Erythroblast (primary cell): ENCODE results near the gene NGFR.

Experiments
- DNase-seq, 2 experiments: peaks; one replicate each; lab custom pipeline; 2025; lab: John Stamatoyannopoulos, UW
- GATA1 ChIP-seq: IDR thresholded peaks from 2 replicates; pipeline ENCODE4 v1.6.1; 2011; ENCODE audit warnings: low read depth, mild to moderate bottlenecking, control low read depth, low read length, moderate library complexity
- POLR2A ChIP-seq: IDR thresholded peaks from 2 replicates; pipeline ENCODE4 v1.6.1; 2011; ENCODE audit warnings: mild to moderate bottlenecking, low read length

The NGFR gene

DNA sequence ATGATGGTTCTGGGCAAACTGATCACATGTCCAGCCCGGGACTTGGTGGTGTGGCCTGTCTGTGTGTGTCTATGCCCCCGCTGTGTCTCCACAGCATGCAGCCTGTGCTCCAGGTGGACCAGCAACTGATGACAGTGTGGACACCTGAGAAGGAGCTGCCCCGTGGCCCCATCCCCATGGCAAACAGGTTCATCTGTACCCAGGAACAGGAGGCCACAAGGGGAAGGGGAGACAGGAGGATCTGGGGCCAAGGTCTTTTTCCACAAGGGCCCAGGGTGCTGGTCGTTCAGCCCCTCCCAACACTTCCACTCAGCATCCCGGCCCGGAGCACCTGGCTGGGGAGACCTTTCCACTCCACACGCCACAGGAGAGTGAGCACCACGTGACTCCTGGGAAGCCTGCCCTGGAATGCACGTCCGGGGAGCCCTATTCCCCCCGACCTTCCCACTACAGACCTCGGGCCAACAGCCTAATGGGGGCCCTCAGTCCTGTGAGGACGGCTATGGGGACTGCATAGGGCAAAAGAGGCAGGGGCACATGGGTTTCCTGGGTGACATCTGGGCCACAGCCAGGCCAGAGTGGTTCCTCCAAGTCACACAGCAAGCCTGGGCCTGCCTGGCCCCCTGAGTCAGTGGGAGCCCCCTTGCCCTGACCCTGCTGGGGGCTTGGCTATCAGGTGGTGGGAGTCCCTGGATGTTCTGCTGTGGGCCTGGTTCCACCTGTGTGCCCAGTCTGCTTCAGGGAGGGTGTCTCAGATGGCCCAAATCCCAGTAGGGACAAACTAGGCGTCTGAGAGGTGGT, 59.8 kb downstream of the NGFR start:
- TF ChIP-seq GATA1 (no peak), POLR2A (no peak)
- DNase-seq = no peak

DNA sequence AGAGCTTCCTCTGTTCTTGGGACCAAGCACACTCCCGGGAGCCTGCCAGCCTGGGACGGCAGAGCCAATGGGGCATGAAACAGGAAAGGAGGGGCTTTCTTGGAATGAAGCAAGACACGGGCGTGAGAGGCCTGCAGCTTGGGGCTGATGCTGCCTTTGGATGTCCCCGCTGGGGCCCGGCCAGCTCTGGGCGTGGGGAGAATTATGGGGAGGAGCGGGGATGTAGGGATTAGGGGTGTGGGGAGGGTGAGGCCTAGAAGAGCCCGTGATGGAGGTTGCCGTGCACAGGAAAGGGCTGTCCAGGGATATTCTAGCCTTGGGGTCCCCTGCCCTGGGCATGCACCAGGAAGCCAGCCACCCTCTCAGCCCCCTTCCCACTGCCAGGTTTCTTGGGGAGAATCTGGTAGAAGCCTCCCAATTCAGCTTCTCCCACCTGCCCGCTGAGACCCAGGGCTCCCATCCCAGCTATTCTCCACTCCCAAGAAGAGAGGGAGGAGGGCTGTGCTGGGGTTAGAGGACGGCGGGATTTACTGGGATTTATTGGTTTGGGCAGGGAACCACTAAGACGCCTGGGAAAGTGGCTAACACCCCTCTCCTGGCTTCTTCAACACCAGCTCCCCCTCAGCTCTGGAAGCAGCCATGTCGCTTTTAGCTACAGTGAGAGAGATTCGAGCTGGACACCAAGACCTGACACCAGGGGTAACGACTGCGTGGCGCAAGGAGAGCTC, 60.6 kb downstream of the NGFR start:
- TF ChIP-seq GATA1 = no peak
- no peak for TF ChIP-seq POLR2A
- DNase-seq = no peak

DNA sequence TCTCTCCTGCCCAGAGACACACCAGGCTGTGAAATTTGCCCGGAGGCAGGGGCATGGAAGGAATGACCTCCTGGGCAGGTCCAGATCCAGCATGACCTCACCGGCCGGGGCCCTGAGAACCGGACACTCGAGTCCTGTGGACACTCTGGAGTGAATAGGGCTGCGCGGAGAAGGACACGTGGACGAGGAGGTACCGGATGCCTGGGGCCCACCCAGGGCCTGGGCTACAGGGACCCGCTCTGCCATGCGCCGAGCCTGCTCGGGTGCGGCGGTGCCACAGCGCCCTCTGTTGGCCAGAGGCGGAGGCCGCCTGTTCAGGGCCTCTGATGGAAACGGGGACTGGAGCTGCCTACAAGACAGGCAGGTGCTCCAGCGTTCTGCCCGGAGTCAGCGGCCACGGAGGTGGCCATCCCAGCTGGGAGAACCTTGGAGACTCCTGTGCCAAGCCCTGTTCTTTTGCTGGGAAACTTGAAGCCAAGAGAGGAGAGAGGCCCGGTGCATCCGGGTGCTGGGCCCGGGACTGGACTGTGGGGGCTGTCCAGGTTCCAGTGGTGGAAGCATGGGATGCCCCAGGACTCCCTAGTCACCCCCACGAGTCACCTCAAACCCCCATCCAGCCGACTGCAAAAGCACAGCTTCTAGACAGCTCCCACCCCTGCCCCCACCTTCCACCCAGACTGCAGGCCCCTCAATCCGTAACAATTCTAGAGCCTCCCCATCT, 61.3 kb downstream of the NGFR start:
- TF ChIP-seq GATA1 = no peak
- no peak for TF ChIP-seq POLR2A
- peak; percentile 70 to 82 for DNase-seq

DNA sequence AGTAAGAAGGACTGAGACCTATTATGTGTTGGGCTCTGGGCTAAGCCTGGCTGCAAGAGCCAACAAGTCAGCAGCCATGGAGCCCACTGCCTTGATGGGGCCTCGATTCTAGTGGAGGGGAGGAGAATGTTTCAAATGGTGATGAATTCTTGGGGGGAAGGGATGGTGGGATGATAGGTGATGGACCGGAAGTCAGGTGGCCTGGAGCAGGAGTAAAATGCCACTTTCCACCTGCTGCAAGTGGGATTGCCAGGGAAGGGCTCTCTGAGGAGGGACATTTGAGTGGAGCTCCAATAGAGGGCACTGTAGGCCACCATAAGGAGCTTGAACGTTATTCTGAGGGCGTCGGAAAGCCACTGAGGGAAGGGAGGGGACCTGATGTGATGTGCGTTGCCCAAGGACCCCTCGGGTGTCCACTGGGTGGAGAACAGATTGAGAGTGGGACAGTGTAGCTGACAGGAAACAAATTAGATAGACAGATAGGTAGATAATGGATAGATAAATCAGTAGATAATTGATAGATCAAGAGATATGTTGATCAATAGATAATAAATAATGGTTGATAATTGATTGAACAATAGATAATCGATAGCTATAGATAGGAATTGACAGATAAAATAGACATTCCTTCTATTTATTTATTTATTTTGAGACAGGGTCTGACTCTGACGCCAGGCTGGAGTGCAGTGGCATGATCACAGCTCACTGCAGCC, 62.4 kb downstream of the NGFR start:
- TF ChIP-seq GATA1 (no peak), POLR2A (no peak)
- DNase-seq = peak; percentile 62 to 64
